Measurements from ENCODE around the gene CERKL. TPM values are rescaled to one million over a fixed set of nuclear protein-coding genes. Genes with fewer than 3 reads are reported as not detected.

The CERKL gene, protein sequence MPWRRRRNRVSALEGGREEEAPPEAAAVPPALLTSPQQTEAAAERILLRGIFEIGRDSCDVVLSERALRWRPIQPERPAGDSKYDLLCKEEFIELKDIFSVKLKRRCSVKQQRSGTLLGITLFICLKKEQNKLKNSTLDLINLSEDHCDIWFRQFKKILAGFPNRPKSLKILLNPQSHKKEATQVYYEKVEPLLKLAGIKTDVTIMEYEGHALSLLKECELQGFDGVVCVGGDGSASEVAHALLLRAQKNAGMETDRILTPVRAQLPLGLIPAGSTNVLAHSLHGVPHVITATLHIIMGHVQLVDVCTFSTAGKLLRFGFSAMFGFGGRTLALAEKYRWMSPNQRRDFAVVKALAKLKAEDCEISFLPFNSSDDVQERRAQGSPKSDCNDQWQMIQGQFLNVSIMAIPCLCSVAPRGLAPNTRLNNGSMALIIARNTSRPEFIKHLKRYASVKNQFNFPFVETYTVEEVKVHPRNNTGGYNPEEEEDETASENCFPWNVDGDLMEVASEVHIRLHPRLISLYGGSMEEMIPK
- 2.3 TPM for polyA plus RNA-seq (2012; ENCODE audit: insufficient read length, low read depth)

DNA sequence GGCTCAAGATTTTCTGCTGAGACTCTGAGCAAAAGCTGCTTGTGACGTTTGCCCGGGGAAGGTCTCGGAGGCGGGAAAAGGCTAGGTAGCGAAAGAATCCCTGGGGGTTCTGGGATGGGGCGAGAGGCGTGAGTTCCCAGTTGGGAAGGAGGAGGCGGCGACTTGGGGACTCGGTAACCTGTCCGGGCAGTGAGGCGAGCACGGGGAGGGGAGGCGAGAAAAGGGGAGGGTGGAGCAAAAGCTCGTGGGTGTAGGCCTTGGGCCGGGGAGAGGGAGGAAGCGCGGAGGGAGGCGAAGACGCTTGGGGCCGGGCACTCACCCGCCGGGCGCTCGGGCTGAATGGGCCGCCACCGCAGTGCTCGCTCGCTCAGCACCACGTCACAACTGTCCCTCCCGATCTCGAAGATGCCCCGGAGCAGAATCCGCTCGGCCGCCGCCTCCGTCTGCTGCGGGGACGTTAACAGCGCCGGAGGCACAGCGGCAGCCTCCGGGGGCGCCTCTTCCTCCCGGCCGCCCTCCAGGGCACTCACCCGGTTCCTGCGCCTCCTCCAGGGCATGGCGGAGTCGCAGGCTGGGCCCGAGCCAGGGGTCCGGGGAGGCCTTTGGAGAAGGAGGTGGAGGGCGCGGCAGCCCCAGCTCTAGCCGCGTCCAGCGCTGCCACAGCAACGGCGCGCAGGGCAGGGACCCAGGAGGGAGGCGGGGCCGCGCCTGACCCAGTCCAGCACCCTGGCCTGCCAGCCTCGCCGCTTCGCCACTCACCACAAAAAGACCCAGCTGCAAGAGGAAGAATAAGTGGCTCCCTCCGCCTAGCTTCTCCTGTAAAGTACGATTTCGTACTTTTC is at the start of gene CERKL:
Gene CERKL, minus strand, starts transcription at position 656 of the 842 bp plus-strand sequence. Its CDS starts 99 bp downstream, at position 557.
- TF ChIP-seq POLR2AphosphoS5 (IDR thresholded peaks at IDR 0.05; ENCODE audit: low read depth, low read length) (no peak), FOXP2 (optimal IDR thresholded peaks at IDR 0.05; ENCODE audit: borderline replicate concordance, extremely low read depth, extremely low read length, insufficient read depth) (no peak), TAF1 (IDR thresholded peaks at IDR 0.05; ENCODE audit: borderline replicate concordance, insufficient read depth, low read length) (no peak), SIN3A (IDR thresholded peaks at IDR 0.05; ENCODE audit: borderline replicate concordance, insufficient read depth, low read length) (no peak)
- TF ChIP-seq, protein P1, sequence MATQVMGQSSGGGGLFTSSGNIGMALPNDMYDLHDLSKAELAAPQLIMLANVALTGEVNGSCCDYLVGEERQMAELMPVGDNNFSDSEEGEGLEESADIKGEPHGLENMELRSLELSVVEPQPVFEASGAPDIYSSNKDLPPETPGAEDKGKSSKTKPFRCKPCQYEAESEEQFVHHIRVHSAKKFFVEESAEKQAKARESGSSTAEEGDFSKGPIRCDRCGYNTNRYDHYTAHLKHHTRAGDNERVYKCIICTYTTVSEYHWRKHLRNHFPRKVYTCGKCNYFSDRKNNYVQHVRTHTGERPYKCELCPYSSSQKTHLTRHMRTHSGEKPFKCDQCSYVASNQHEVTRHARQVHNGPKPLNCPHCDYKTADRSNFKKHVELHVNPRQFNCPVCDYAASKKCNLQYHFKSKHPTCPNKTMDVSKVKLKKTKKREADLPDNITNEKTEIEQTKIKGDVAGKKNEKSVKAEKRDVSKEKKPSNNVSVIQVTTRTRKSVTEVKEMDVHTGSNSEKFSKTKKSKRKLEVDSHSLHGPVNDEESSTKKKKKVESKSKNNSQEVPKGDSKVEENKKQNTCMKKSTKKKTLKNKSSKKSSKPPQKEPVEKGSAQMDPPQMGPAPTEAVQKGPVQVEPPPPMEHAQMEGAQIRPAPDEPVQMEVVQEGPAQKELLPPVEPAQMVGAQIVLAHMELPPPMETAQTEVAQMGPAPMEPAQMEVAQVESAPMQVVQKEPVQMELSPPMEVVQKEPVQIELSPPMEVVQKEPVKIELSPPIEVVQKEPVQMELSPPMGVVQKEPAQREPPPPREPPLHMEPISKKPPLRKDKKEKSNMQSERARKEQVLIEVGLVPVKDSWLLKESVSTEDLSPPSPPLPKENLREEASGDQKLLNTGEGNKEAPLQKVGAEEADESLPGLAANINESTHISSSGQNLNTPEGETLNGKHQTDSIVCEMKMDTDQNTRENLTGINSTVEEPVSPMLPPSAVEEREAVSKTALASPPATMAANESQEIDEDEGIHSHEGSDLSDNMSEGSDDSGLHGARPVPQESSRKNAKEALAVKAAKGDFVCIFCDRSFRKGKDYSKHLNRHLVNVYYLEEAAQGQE (IDR thresholded peaks at IDR 0.05; ENCODE audit: insufficient read depth in 1 of 2, low read depth in 2 of 2, low read length in 2 of 2): no peak

DNA sequence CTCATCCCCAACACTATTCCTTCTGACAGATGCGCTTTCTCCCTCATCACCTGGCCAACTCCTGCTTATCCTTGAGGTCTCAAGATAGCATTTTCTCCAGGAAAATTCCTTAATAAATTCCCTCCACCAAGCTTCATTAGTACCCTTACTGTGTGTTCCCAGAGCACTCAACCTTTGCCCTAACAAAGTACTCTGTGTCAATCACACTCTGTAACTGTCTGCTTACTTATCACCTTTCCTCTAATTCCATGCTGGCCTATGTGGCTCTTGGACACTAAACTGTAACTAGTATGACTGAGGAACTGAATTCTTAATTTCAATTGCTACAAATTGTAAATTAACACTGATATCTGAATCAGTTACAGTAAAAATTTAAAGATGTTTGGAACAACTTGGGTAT is 41.3 kb upstream of the CERKL start:
- TF ChIP-seq, protein P1 (IDR thresholded peaks at IDR 0.05; ENCODE audit: insufficient read depth in 1 of 2, low read depth in 2 of 2, low read length in 2 of 2): no peak
- TF ChIP-seq SIN3A (IDR thresholded peaks at IDR 0.05; ENCODE audit: borderline replicate concordance, insufficient read depth, low read length): no peak

DNA sequence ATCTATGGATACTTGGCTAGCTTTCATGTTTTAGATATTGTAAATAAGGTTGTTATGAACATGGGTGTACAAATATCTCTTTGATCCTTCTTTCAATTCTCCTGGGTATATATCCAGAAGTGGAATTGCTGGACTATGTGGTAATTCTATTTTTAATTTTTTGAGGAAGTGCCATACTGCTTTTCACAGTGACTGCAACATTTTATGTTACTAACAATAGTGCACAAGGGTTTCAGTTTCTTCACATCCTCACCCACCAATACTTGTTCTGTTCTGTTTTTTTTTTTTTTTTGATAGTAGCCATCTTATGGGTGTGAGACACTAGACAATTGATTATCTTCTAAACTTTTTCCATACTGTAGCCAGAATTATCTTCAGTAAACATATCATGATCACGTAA is 40.7 kb upstream of the CERKL start:
- no peak for TF ChIP-seq SIN3A (IDR thresholded peaks at IDR 0.05; ENCODE audit: borderline replicate concordance, insufficient read depth, low read length)
- no peak for TF ChIP-seq POLR2AphosphoS5 (IDR thresholded peaks at IDR 0.05; ENCODE audit: low read depth, low read length)
- TF ChIP-seq, protein P1 (IDR thresholded peaks at IDR 0.05; ENCODE audit: insufficient read depth in 1 of 2, low read depth in 2 of 2, low read length in 2 of 2): no peak
- TF ChIP-seq TAF1 (IDR thresholded peaks at IDR 0.05; ENCODE audit: borderline replicate concordance, insufficient read depth, low read length): no peak
- TF ChIP-seq FOXP2 (optimal IDR thresholded peaks at IDR 0.05; ENCODE audit: borderline replicate concordance, extremely low read depth, extremely low read length, insufficient read depth): no peak

DNA sequence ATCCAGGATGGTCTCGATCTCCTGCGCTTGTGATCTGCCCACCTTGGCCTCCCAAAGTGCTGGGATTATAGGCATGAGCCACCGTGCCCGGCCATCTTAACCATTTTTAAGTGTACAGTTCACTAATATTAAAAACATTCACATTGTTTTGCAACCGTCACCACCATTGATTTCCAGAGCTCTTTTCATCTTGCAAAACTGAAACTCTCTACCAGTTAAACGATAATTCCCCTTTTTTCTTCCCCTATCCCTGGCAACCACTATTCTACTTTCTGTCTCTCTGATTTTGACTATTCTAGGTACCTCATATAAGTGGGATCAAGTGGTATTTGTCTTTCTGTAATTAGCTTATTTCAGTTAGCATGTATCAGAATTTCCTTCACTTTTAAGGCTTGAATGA is 40.2 kb upstream of the CERKL start:
- no peak for TF ChIP-seq TAF1 (IDR thresholded peaks at IDR 0.05; ENCODE audit: borderline replicate concordance, insufficient read depth, low read length)
- no peak for TF ChIP-seq FOXP2 (optimal IDR thresholded peaks at IDR 0.05; ENCODE audit: borderline replicate concordance, extremely low read depth, extremely low read length, insufficient read depth)
- TF ChIP-seq SIN3A (IDR thresholded peaks at IDR 0.05; ENCODE audit: borderline replicate concordance, insufficient read depth, low read length): no peak
- TF ChIP-seq, protein P1 (IDR thresholded peaks at IDR 0.05; ENCODE audit: insufficient read depth in 1 of 2, low read depth in 2 of 2, low read length in 2 of 2): no peak
- no peak for TF ChIP-seq POLR2AphosphoS5 (IDR thresholded peaks at IDR 0.05; ENCODE audit: low read depth, low read length)

Data from PFSK-1 (cell line).